AG08396 (cell line): ENCODE measurements around the gene GNB3.

ENCODE experiments used
- DNase-seq: peaks from one replicate; pipeline ENCODE4 v3.0.0; 2012; ENCODE audit warnings: low spot score, mixed read lengths

The GNB3 gene

DNA sequence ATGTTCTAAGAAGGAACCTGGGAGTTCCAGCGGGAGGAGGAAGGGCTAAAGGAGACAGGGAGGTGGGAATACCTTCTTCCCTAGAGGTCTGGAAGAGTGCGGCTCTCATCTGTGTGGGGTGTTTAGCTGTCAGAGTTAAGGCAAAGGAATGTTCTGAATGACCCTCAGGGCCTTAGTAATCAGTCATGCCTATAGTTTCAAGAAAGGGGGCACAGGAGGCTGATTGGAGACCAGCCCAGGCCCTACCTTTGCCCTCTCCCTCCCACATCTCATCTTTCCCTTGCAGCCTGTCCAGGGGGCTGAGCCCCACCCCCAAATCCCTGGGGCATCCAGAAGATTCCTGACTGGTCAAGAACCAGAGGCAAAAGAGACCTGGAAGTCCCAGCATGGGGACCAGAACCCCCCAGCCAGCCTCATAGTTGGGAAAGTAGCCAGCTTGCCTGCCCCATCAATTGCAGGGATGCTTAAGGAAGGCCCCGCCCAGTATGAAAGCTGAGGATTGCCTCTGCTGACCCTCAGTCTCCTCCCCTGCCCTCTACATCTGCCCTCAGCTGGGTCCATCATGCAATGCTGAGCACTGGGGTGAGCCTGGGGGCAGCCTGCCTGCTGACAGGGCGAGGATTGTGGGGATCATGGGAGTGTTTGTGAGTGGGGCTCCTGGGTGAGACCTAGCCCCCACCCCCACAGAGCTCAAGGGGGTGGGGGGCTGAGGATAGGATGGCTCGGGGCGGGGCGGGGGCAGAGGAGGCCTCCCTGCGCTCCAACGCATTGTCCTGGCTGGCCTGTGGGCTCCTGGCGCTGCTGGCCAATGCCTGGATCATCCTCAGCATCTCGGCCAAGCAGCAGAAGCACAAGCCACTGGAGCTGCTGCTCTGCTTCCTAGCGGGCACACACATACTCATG, 17.3 kb upstream of the GNB3 start:
- no peak for DNase-seq

- DNase-seq: no peak
Observed at GRCh38 chr12:6824085-6824775, 16.5 kb upstream of the GNB3 start.

- DNase-seq: peak; percentile 55
Observed at GRCh38 chr12:6824901-6825381, 15.8 kb upstream of the GNB3 start.

- peak; percentile 94 for DNase-seq
Observed at GRCh38 chr12:6825398-6826124, 15.2 kb upstream of the GNB3 start.

DNA sequence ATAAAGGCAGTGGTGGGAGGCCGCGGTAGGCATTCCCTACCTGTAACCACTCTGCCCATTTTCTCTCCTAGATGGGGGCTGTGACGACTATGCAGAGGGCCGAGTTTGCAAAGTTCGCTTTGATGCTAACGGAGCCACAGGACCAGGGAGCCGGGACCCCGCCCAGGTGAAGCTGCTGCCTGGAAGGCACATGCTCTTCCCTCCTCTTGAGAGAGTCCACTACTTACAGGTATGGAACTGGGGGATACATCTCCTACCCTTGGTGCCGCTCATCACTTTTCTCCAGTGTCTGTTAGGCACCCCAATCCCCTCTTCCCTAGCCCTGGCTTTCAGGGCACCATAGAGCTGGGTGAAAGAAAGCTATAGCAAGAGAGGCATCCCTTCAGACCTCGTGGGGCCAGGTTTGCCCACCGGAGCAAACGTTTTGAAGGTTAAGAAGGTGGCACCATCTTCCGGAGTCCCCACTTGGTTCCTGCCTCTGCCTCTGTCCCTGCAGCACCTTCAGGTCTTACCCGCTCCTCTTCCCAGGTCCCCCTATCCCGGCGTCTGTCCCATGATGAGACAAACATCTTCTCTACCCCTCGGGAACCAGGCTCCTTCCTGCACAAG, 14.5 kb upstream of the GNB3 start:
- no peak for DNase-seq

- no peak for DNase-seq
Observed at GRCh38 chr12:6826734-6827436, 13.8 kb upstream of the GNB3 start.

DNA sequence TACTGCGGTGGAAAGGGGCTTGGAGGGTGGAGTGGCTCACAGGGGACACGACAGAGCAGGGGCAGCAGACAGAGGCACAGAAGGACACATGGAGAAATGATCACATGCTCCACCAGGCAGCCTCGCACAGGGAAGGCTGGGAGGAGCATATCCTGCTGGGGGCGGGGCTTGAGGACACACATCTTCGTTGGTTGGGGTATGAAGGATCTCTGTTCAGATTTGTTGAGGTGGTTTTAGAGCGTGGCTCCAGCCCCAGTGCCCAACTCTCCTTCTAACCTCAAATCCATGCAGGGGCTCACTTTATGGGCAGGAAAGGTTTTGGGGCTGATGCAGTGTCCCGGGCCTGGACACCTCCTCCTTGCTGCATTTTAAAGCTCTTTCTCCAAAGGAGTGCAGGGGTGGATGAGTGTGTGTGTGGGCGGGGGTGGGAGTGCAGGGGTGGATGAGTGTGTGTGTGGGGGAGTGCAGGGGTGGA, 13.3 kb upstream of the GNB3 start:
- DNase-seq: peak; percentile 91

- DNase-seq: peak; percentile 77
Observed at GRCh38 chr12:6827982-6828780, 12.5 kb upstream of the GNB3 start, which contains the start of gene P3H3. P3H3 (plus strand) TSS chr12:6828407; CDS start chr12:6828441, 34 bp downstream.

DNA sequence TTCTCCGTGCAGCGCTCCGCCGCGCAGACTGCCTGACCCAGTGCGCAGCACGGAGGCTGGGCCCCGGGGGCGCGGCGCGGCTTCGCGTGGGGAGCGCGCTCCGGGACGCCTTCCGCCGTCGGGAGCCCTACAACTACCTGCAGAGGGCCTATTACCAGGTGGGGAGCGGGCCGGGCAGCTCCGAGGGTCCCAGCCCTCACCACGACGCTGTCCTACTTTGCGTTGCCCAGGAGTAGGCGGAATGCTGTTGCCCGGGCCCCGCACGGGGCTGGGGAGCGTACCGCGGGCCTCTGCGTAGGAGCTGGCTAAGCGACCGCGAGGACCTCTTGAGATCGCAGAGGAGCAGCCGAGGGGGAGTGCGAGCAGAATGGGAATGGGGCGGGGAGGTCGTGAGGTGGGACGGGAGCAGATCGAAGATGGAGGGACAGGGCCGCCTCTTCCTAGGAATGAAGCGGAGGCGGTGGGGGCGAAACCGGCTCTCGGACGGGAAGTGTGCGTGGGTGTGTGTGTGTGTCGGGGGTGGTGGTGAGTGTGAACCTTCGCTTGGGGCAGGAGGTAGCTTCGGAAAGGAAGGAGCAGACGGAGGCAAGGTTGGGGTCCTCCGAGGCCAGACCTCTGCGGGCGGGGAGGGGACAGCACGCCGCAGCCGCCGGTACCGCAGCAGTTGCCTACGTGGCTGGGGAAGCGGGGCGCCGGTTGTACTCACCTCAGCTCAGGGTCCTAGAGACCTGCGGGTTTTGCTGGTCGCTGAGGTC, 11.8 kb upstream of the GNB3 start:
- DNase-seq: peak; percentile 74

- peak; percentile 71 for DNase-seq
Observed at GRCh38 chr12:6829536-6830220, 11.0 kb upstream of the GNB3 start.

DNA sequence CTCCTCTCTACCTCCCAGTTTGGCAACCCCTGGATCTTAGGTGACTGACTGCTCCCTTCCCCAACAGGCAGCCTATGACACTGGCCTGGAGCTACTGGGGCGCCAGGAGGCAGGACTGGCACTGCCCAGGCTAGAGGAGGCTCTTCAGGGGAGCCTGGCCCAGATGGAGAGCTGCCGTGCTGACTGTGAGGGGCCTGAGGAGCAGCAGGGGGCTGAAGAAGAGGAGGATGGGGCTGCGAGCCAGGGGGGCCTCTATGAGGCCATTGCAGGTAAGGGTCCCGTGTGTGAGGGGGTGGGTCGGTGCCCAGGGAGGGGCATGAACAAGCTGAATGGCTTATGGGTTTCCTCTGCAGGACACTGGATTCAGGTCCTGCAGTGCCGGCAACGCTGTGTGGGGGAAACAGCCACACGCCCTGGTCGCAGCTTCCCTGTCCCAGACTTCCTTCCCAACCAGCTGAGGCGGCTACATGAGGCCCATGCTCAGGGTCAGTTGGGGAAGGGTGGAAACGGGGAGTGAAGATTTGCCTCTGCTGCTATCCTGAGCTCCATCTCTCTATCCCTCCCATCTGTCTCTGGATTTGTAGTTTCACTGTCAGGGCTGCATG, 10.3 kb upstream of the GNB3 start:
- no peak for DNase-seq

- DNase-seq: no peak
Observed at GRCh38 chr12:6830999-6831398, 9.7 kb upstream of the GNB3 start.

DNA sequence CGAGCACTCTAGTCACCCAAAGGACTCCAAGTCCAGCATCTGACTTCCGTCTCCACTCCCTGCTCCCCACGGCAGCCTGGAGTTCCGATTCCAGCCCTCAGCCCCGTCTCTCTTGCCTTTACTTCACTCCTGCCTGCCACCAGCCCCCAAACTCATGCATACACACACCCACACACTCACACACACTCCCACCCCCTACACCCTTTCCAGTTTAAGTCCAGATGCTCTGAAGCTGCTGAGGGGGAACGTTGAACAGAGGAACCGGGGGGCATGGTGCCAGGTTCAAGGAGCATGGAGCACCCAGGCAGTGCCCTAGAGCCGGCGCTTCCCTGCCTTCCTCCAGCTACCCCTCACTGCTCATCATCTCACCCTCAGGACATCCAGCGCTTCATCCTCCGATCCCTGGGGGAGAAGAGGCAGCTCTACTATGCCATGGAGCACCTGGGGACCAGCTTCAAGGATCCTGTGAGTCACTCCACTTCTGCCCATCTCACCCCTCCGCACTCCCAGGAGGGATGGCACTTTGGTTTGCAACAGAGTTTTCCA, 9.2 kb upstream of the GNB3 start:
- no peak for DNase-seq

DNA sequence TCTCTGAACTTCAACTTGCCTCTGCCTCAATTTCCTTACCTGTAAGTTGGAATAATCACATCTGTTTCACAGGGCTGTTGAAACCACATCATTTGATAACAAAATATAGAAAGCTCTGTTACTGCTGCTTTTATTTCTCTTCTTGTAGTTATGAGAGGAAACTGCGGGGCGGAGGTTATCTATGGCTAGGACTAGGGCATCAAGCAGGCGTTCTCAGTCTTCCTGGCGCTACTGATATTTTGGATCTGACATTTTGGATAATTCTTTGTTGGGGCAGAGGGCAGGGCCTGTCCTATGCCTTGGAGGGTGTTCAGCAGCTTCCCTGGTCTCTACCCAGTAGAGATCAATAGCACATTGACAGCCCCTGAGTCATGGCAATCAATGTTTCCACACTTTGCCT, 8.6 kb upstream of the GNB3 start:
- DNase-seq: no peak

DNA sequence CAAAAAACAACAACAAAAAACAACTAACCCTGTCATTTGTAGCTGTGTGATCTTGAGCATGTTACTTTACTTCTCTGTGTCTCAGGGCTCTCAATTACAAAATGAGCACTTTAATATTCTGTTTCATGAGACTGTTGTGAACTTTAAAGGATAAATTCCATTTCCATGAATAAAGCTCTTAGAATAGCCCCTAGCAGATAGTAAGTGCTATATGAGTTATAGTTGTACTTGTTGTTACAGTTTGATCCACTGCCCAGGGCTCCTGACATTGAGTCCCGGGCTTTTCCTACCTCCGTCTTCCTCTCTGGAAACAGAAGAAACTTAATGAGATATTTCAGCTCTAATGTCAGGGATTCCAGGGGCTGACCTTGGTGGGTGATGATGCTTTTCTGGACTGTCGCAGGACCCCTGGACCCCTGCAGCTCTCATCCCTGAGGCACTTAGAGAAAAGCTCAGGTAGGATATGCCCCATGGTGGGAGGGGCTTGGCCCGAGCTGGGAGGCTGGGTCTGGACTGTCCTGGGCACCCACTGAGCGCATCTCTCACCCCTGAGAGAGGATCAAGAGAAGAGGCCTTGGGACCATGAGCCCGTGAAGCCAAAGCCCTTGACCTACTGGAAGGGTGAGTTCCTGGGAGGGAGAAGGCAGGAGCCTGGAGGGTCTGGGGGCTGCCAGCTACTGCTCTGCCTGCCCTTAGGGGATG, 7.4 kb upstream of the GNB3 start:
- DNase-seq: peak; percentile 69

DNA sequence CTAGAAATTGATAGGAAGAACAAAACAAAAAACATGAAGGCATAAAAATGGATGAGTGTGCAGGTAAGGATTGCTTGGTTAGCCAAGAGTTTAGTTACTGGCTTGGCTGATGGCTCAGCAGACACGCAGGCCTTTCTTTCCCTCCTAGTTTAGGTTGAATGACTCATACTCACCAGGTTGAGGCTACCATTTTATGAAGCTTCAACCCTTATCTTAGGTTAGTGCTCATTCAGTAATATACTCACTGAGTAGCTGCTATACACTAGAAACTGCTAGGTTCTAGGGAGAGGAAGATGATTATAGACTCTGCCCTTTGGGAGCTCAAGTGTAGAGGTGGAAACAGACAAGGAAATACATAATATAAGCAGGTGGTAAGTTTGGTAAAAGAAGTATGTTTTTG, 6.5 kb upstream of the GNB3 start:
- DNase-seq: no peak

GRCh38 chr12:6834873-6835272, 5.9 kb upstream of the GNB3 start:
- DNase-seq: no peak

- DNase-seq: no peak
Observed at GRCh38 chr12:6836851-6837250, 3.9 kb upstream of the GNB3 start.
